Measurements from ENCODE around the gene DPY30.

GRCh38 chr2:31978436-31978835 lies 61.2 kb downstream of the DPY30 start:
- TF ChIP-seq CTCF (conservative IDR thresholded peaks at IDR 0.05; ENCODE audit: low read length) (no peak), EZH2phosphoT487 (IDR thresholded peaks at IDR 0.05; ENCODE audit: borderline replicate concordance, low read depth, low read length) (no peak)

Measured in OCI-LY7 (cell line).